Loucy (cell line): Measurements from ENCODE around the gene SHC1.

ENCODE experiments used
- H2AFZ ChIP-seq: fragments of 200-600 bp; sonication (generic); 2 replicates; pipeline ENCODE4 v1.6.0; 2016; ENCODE audit warnings: antibody characterized with exemption, mild to moderate bottlenecking, low read length, moderate library complexity
- H3F3A ChIP-seq: fragments of 200-600 bp; 2 replicates; pipeline ENCODE4 v1.6.0; 2016; ENCODE audit warnings: antibody characterized with exemption, low read depth, mild to moderate bottlenecking
- H3K27me3 ChIP-seq: fragments of 200-600 bp; sonication (generic); 2 replicates; pipeline ENCODE4 v1.6.1; 2014; ENCODE audit warnings: low read length, mild to moderate bottlenecking; ENCODE audit not compliant: insufficient read depth, poor library complexity, severe bottlenecking
- H3K36me3 ChIP-seq: fragments of 200-600 bp; sonication (generic); 2 replicates; pipeline ENCODE4 v1.6.1; 2016; ENCODE audit warnings: low read length; ENCODE audit not compliant: insufficient read depth
- H3K4me1 ChIP-seq: fragments of 200-600 bp; sonication (generic); 2 replicates; pipeline ENCODE4 v1.5.1; 2014; ENCODE audit warnings: low read length, mild to moderate bottlenecking; ENCODE audit not compliant: insufficient read depth, poor library complexity, severe bottlenecking
- H3K4me2 ChIP-seq: fragments of 200-600 bp; sonication (generic); 2 replicates; pipeline ENCODE4 v1.6.0; 2014; ENCODE audit warnings: antibody characterized with exemption, low read length, low read depth, mild to moderate bottlenecking; ENCODE audit not compliant: poor library complexity, severe bottlenecking
- H3K4me3 ChIP-seq: fragments of 200-600 bp; sonication (generic); 2 replicates; pipeline ENCODE4 v1.5.1; 2014; ENCODE audit warnings: low read length, mild to moderate bottlenecking, mixed read lengths; ENCODE audit not compliant: poor library complexity, severe bottlenecking
- H3K79me2 ChIP-seq: fragments of 200-600 bp; sonication (generic); 2 replicates; pipeline ENCODE4 v1.6.1; 2014; ENCODE audit warnings: low read length; ENCODE audit not compliant: insufficient read depth
- H3K9ac ChIP-seq: fragments of 200-600 bp; sonication (generic); 2 replicates; pipeline ENCODE4 v1.6.0; 2014; ENCODE audit warnings: mild to moderate bottlenecking, low read depth, low read length, moderate library complexity; ENCODE audit not compliant: poor library complexity, severe bottlenecking
- H3K9me2 ChIP-seq: fragments of 200-600 bp; sonication (generic); replicated peaks from 2 replicates; pipeline ENCODE4 v1.6.1; 2016; ENCODE audit warnings: low read depth, low read length, mixed read lengths
- H3K9me3 ChIP-seq: fragments of 200-600 bp; sonication (generic); 2 replicates; pipeline ENCODE4 v1.6.1; 2014; ENCODE audit warnings: mild to moderate bottlenecking, antibody characterized with exemption, low read length, low read depth; ENCODE audit not compliant: insufficient read depth
- H4K20me1 ChIP-seq: fragments of 200-600 bp; sonication (generic); 2 replicates; pipeline ENCODE4 v1.6.0; 2014; ENCODE audit warnings: antibody characterized with exemption, low read length, mild to moderate bottlenecking; ENCODE audit not compliant: insufficient read depth, poor library complexity, severe bottlenecking
- CTCF ChIP-seq: fragments of 200-600 bp; sonication (generic); conservative IDR thresholded peaks from 2 replicates; pipeline ENCODE4 v1.5.1; 2014; ENCODE audit warnings: mild to moderate bottlenecking, antibody characterized with exemption, low read length
- EZH2phosphoT487 ChIP-seq: fragments of 200-600 bp; IDR thresholded peaks from 2 replicates; pipeline ENCODE4 v1.6.1; 2018; ENCODE audit warnings: antibody characterized with exemption, mild to moderate bottlenecking, moderate library complexity, borderline replicate concordance

SHC1 gene

GRCh38 chr1:154974808-154975408, 4.4 kb upstream of the SHC1 start:
- Histone ChIP-seq H3K36me3 (peaks cover 18% of the 10 kb centered on the region; the same call in 1 of the 2 replicates), H3K4me3 (peak overlapping the region; percentile 94), H3F3A (peaks cover 3% of the 10 kb centered on the region; the same call in 1 of the 2 replicates), H3K27me3 (no peaks in the 10 kb centered on the region), H2AFZ (peak overlapping the region; percentile 35; the same call in 1 of the 2 replicates), H3K4me1 (peaks cover 45% of the 10 kb centered on the region), H3K9me2 (no peaks in the 10 kb centered on the region), H3K4me2 (peak overlapping the region; percentile 89), H3K79me2 (peaks cover 78% of the 10 kb centered on the region), H3K9me3 (no peaks in the 10 kb centered on the region), H4K20me1 (peaks cover 36% of the 10 kb centered on the region), H3K9ac (peak overlapping the region; percentile 95)
- TF ChIP-seq EZH2phosphoT487 = no peak
- no peak for TF ChIP-seq CTCF

- Histone ChIP-seq H3K9me2 (no peaks in the 10 kb centered on the region), H3K36me3 (peaks cover 13% of the 10 kb centered on the region; the same call in 1 of the 2 replicates), H3F3A (peaks cover 3% of the 10 kb centered on the region; the same call in 1 of the 2 replicates), H3K4me3 (peak within 1 kb of the TSS; percentile 94), H3K4me2 (peak within 1 kb of the TSS; percentile 89), H3K9me3 (no peaks in the 10 kb centered on the region), H3K79me2 (peaks cover 79% of the 10 kb centered on the region), H3K9ac (peak within 1 kb of the TSS; percentile 95), H3K27me3 (no peaks in the 10 kb centered on the region), H3K4me1 (peaks cover 51% of the 10 kb centered on the region), H2AFZ (peak within 1 kb of the TSS; percentile 47; the same call in 1 of the 2 replicates), H4K20me1 (peaks cover 36% of the 10 kb centered on the region)
- TF ChIP-seq CTCF (no peak), EZH2phosphoT487 (no peak)
Measured at GRCh38 chr1:154974102-154974807, 3.7 kb upstream of the SHC1 start, which contains the start of gene CKS1B. Gene CKS1B (plus strand): TSS chr1:154974681. CDS start chr1:154974746, 65 bp downstream.

GRCh38 chr1:154973344-154974101, 3.0 kb upstream of the SHC1 start:
- TF ChIP-seq CTCF (peak; percentile 31; the same call in 1 of the 2 replicates), EZH2phosphoT487 (no peak)
- Histone ChIP-seq H4K20me1 (peaks cover 36% of the 10 kb centered on the region), H3K4me1 (peaks cover 56% of the 10 kb centered on the region), H3K79me2 (peaks cover 82% of the 10 kb centered on the region), H3K9ac (peak overlapping the region; percentile 95), H3K4me3 (peak overlapping the region; percentile 94), H3K9me2 (no peaks in the 10 kb centered on the region), H3K4me2 (peak overlapping the region; percentile 73), H3F3A (peaks cover 3% of the 10 kb centered on the region; the same call in 1 of the 2 replicates), H3K27me3 (no peaks in the 10 kb centered on the region), H3K36me3 (peaks cover 9% of the 10 kb centered on the region; the same call in 1 of the 2 replicates), H2AFZ (peak overlapping the region; percentile 47; the same call in 1 of the 2 replicates), H3K9me3 (no peaks in the 10 kb centered on the region)
